ENCODE measurements around the gene VAT1L. TPM values are rescaled to one million over a fixed set of nuclear protein-coding genes. Genes with fewer than 3 reads are reported as not detected.

VAT1L gene
- total RNA-seq, 4 donors from 2014 or later = 0.80 to 1.4 (median 1.2) TPM

DNA sequence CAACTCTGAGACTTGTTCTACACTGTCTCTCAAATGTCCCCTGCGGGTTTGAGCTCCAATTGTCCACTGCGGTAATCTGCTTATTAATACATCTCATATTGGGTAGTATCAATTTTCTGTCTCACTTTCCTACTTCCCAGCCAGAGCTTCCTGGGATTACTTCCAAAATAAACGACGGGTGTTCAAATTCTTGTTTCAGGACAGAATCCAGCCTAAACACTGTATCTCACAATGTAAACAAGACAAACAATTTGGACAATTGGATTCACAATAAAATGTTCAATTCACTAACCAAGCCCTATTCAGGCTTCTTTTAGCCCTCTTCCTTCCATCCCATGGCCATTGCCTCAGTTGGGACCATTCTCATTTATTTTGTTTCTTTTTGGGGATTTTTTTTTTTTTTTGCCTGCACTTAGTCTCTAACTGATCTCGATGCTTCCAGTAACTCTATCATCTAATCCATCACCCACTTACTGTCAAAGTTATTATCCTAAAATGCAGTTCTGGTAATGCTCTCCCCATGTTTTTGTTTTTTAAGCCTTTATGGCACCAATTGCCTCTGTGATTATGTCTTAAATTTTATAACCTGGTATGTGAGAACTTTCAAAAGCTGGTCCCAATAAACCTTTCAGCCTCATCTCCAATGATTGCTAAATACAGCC lies 2.0 kb upstream of the VAT1L start:
- TF ChIP-seq POLR2AphosphoS5 (IDR thresholded peaks at IDR 0.05) = no peak
- TF ChIP-seq, protein P1, sequence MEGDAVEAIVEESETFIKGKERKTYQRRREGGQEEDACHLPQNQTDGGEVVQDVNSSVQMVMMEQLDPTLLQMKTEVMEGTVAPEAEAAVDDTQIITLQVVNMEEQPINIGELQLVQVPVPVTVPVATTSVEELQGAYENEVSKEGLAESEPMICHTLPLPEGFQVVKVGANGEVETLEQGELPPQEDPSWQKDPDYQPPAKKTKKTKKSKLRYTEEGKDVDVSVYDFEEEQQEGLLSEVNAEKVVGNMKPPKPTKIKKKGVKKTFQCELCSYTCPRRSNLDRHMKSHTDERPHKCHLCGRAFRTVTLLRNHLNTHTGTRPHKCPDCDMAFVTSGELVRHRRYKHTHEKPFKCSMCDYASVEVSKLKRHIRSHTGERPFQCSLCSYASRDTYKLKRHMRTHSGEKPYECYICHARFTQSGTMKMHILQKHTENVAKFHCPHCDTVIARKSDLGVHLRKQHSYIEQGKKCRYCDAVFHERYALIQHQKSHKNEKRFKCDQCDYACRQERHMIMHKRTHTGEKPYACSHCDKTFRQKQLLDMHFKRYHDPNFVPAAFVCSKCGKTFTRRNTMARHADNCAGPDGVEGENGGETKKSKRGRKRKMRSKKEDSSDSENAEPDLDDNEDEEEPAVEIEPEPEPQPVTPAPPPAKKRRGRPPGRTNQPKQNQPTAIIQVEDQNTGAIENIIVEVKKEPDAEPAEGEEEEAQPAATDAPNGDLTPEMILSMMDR (IDR thresholded peaks at IDR 0.05) = no peak
- no peak for TF ChIP-seq POLR2A (IDR thresholded peaks at IDR 0.05)
- no peak for TF ChIP-seq EP300 (IDR thresholded peaks at IDR 0.05; ENCODE audit: low read depth)
- Histone ChIP-seq H3K27ac (no peak overlapping the region), H3K27me3 (peaks cover 58% of the 10 kb centered on the region), H3K4me3 (no peak overlapping the region), H3K4me1 (peaks cover 0 to 17% (median 10%) of the 10 kb centered on the region in 4 donors), H3K9me3 (no peaks in the 10 kb centered on the region), H3K36me3 (no peaks in the 10 kb centered on the region)
- no peak for DNase-seq
- 36 to 46% methylated on average over 5 of the region's 5 CpGs for WGBS, 2 donors (ENCODE audit: low coverage in 1 of 2)
- intact Hi-C loops (cut with DNase I; ENCODE audit: low total_unique reads) = no loop called here
- in situ Hi-C loops (cut with MboI; ENCODE audit: low pct_ligation_motif_present in 1 of 4, low pct_unique_long_range_greater_than_20kb in 1 of 4, low sequenced_read_pairs in 3 of 4) = no loop called here

DNA sequence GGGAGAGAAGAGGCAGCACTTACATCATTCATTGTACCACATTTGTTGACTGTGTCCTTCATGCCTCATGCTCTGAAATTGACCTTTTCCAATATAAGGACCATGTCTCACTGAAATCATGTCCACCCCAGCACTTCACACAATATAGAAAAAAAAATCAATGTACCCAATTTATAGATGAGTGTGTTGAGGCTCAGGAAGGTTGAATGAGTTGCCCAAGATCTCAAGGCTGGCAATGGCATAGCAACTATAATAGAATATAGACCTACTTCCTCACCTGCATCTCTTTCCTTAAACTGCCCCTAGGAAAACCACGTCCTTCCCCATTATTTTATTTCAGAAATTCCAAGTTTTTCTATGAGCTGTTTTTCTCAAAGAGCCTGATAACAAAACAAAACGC lies 912 bp upstream of the VAT1L start:
- Histone ChIP-seq H3K27me3 (peaks cover 63% of the 10 kb centered on the region), H3K9me3 (no peaks in the 10 kb centered on the region)

DNA sequence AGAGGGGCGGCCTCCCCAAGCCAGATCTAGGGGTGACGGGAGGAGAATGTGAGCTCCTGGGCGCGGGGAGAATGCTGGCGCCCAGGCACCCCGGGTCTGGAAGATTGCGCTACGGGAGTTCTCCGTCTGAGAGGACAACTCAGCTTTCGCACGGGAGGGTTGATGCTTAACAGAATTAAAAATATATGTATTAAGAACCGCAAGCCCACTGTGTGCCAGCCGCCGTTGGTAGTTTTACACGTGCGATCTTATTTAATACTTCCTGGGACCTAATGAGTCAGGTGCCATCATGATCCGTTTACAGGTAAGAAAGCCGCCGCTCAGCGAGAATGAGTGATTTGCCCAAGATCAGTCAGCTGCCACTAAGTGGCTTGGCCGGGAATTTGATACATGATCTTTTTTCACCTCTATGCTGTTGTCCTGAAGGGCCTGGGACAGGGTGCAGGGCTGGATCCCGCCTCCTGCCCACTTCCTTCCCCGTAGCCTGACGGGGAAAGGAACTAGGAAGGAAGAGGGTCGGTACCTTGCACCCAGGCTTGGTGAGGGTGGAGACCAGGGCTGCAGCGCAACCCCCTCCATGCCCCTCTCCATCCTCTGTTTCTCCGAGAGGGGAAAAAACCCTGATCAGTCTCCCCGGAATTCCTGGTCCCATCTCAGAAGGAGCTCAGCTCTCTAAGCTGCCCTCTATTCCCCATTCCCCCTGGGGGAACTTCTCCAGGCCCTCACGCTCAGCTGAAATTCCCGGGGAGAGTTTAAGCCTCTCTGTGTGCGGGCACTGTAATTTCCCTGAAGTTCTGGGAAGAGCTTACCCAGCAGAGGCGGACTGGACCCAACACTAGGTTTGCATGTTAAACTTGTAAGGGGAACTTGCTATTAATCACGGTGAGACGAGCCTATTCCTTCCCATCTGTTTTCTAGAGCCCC lies 983 bp downstream of the VAT1L start:
- peak overlapping the region in 3 of 4 donors; percentile 38 to 58 (median 41) for H3K4me3 ChIP-seq
- intact Hi-C loops (cut with DNase I; ENCODE audit: low total_unique reads) (no loop called here), in situ Hi-C loops (cut with MboI; ENCODE audit: low pct_ligation_motif_present in 1 of 4, low pct_unique_long_range_greater_than_20kb in 1 of 4, low sequenced_read_pairs in 3 of 4) (no loop called here)
- H3K9me3 ChIP-seq = no peaks in the 10 kb centered on the region
- 5 to 11% methylated on average over 4 to 30 of the region's 34 CpGs for WGBS, 2 donors (ENCODE audit: low coverage in 1 of 2)
- no peaks in the 10 kb centered on the region for H3K36me3 ChIP-seq
- no peak for DNase-seq
- H3K27me3 ChIP-seq = peaks cover 63% of the 10 kb centered on the region
- peaks cover 0 to 17% (median 10%) of the 10 kb centered on the region in 4 donors for H3K4me1 ChIP-seq
- TF ChIP-seq, protein P1 (IDR thresholded peaks at IDR 0.05) = no peak
- no peak for TF ChIP-seq POLR2A (IDR thresholded peaks at IDR 0.05)
- no peak for TF ChIP-seq EP300 (IDR thresholded peaks at IDR 0.05; ENCODE audit: low read depth)
- no peak for TF ChIP-seq POLR2AphosphoS5 (IDR thresholded peaks at IDR 0.05)
- no peak overlapping the region for H3K27ac ChIP-seq

More for the DNA sequence above, 912 bp upstream of the VAT1L start:
- H3K36me3 ChIP-seq = no peaks in the 10 kb centered on the region
- in situ Hi-C loops (cut with MboI; ENCODE audit: low pct_ligation_motif_present in 1 of 4, low pct_unique_long_range_greater_than_20kb in 1 of 4, low sequenced_read_pairs in 3 of 4) (no loop called here), intact Hi-C loops (cut with DNase I; ENCODE audit: low total_unique reads) (no loop called here)
- TF ChIP-seq EP300 (IDR thresholded peaks at IDR 0.05; ENCODE audit: low read depth) (no peak), POLR2AphosphoS5 (IDR thresholded peaks at IDR 0.05) (no peak), POLR2A (IDR thresholded peaks at IDR 0.05) (no peak)
- TF ChIP-seq, protein P1 (IDR thresholded peaks at IDR 0.05) = no peak
- H3K4me1 ChIP-seq = peaks cover 0 to 17% (median 10%) of the 10 kb centered on the region in 4 donors
- no peak overlapping the region for H3K4me3 ChIP-seq
- no peak for DNase-seq
- WGBS, 2 donors (ENCODE audit: low coverage in 1 of 2) = 33 to 36% methylated on average over 2 of the region's 2 CpGs
- no peak overlapping the region for H3K27ac ChIP-seq

DNA sequence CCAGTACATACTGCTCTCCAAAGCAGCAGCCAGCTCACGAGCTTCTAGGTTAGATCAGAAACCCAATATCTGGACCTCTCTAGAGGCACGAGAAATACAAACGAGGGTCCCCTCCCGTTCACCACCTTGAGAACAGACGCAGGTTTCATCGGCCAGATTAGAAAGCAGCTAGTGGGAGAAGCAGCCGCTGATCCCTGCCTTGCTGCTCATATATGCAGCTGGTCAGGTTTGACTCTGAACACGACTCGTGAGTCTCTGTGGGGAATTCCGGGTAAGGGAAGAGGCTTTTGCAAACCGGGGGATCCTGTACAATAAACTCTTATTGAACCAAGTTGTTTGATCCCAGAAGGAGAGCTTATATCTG lies 1.6 kb downstream of the VAT1L start:
- in situ Hi-C loops (cut with MboI; ENCODE audit: low pct_ligation_motif_present in 1 of 4, low pct_unique_long_range_greater_than_20kb in 1 of 4, low sequenced_read_pairs in 3 of 4) = no loop called here
- intact Hi-C loops (cut with DNase I; ENCODE audit: low total_unique reads) = no loop called here
- DNase-seq = no peak

More for the DNA sequence above, 1.6 kb downstream of the VAT1L start:
- Histone ChIP-seq H3K27ac (no peak overlapping the region), H3K27me3 (peaks cover 66% of the 10 kb centered on the region), H3K4me1 (peaks cover 0 to 17% (median 10%) of the 10 kb centered on the region in 4 donors), H3K9me3 (no peaks in the 10 kb centered on the region), H3K4me3 (no peak overlapping the region), H3K36me3 (no peaks in the 10 kb centered on the region)
- no peak for TF ChIP-seq EP300 (IDR thresholded peaks at IDR 0.05; ENCODE audit: low read depth)
- no peak for TF ChIP-seq POLR2A (IDR thresholded peaks at IDR 0.05)
- TF ChIP-seq, protein P1 (IDR thresholded peaks at IDR 0.05) = no peak
- TF ChIP-seq POLR2AphosphoS5 (IDR thresholded peaks at IDR 0.05) = no peak
- WGBS, 2 donors (ENCODE audit: low coverage in 1 of 2) = 18 to 20% methylated on average over 2 to 11 of the region's 11 CpGs
